Neural crest cell (in vitro differentiated cells): Measurements from ENCODE around the gene SETX. TPM values are rescaled to one million over a fixed set of nuclear protein-coding genes. Genes with fewer than 3 reads are reported as not detected.

Source experiments
- DNase-seq: peaks from one replicate; pipeline ENCODE4 v3.0.0; 2021; ENCODE audit warnings: low read depth, mixed read lengths, low spot score
- H3K27ac Mint-ChIP-seq: one replicate; pipeline ENCODE4 v1.8.0; 2021; ENCODE audit warnings: mild to moderate bottlenecking, mixed read lengths; ENCODE audit not compliant: unreplicated experiment
- H3K27me3 Mint-ChIP-seq: 2 replicates; pipeline ENCODE4 v1.8.0; 2021; ENCODE audit warnings: low read depth, mild to moderate bottlenecking, mixed read lengths
- H3K36me3 Mint-ChIP-seq: 2 replicates; pipeline ENCODE4 v1.8.0; 2021; ENCODE audit warnings: low read depth, mild to moderate bottlenecking, mixed read lengths
- H3K4me1 Mint-ChIP-seq: 2 replicates; pipeline ENCODE4 v1.8.0; 2021; ENCODE audit warnings: mixed read lengths
- H3K4me3 Mint-ChIP-seq: one replicate; pipeline ENCODE4 v1.8.0; 2021; ENCODE audit warnings: mild to moderate bottlenecking, mixed read lengths
- H3K9me3 Mint-ChIP-seq: 2 replicates; pipeline ENCODE4 v1.8.0; 2021; ENCODE audit warnings: mixed read lengths
- CTCF ChIP-seq: fragments of 200-600 bp; sonication (generic); conservative IDR thresholded peaks from 2 replicates; pipeline ENCODE4 v1.5.0; 2021; ENCODE audit warnings: antibody characterized with exemption, mild to moderate bottlenecking
- total RNA-seq: library from RNA; stranded (reverse); gene quantifications from 2 replicates; pipeline ENCODE4 v1.2.1, GENCODE V29; 2021

The SETX gene
- total RNA-seq, 1 donor from 2014 or later: 43.0 TPM

- Mint-ChIP-seq H3K4me3 (no peak overlapping the region), H3K27me3 (peaks cover 10% of the 10 kb centered on the region), H3K27ac (no peak overlapping the region), H3K36me3 (no peaks in the 10 kb centered on the region), H3K9me3 (peaks cover 3% of the 10 kb centered on the region), H3K4me1 (no peaks in the 10 kb centered on the region)
- no peak for DNase-seq
- no peak for TF ChIP-seq CTCF
Measured at GRCh38 chr9:132250324-132251262, 104.2 kb downstream of the SETX start.

- H3K36me3 Mint-ChIP-seq: no peaks in the 10 kb centered on the region
- H3K4me1 Mint-ChIP-seq: no peaks in the 10 kb centered on the region
- DNase-seq: no peak
- peaks cover 3% of the 10 kb centered on the region for H3K9me3 Mint-ChIP-seq
- no peak for TF ChIP-seq CTCF
- no peak overlapping the region for H3K4me3 Mint-ChIP-seq
- peaks cover 12% of the 10 kb centered on the region for H3K27me3 Mint-ChIP-seq
- H3K27ac Mint-ChIP-seq: no peak overlapping the region
Measured at GRCh38 chr9:132249690-132250089, 105.1 kb downstream of the SETX start.

GRCh38 chr9:132249123-132249522, 105.7 kb downstream of the SETX start:
- Mint-ChIP-seq H3K9me3 (peaks cover 3% of the 10 kb centered on the region), H3K36me3 (no peaks in the 10 kb centered on the region), H3K4me1 (no peaks in the 10 kb centered on the region), H3K27ac (no peak overlapping the region), H3K4me3 (no peak overlapping the region), H3K27me3 (peaks cover 17% of the 10 kb centered on the region)
- DNase-seq: no peak
- no peak for TF ChIP-seq CTCF

GRCh38 chr9:132247942-132248341, 106.8 kb downstream of the SETX start:
- Mint-ChIP-seq H3K4me3 (no peak overlapping the region), H3K4me1 (no peaks in the 10 kb centered on the region)

GRCh38 chr9:132245465-132245864, 109.3 kb downstream of the SETX start:
- no peak for DNase-seq
- Mint-ChIP-seq H3K4me1 (peaks cover 12% of the 10 kb centered on the region), H3K9me3 (no peaks in the 10 kb centered on the region)

More at GRCh38 chr9:132247942-132248341, 106.8 kb downstream of the SETX start:
- Mint-ChIP-seq H3K9me3 (peaks cover 3% of the 10 kb centered on the region), H3K36me3 (no peaks in the 10 kb centered on the region), H3K27ac (no peak overlapping the region), H3K27me3 (peaks cover 29% of the 10 kb centered on the region)
- TF ChIP-seq CTCF: no peak
- DNase-seq: no peak

More at GRCh38 chr9:132245465-132245864, 109.3 kb downstream of the SETX start:
- TF ChIP-seq CTCF: no peak
- no peak overlapping the region for H3K27ac Mint-ChIP-seq
- H3K36me3 Mint-ChIP-seq: no peaks in the 10 kb centered on the region
- H3K27me3 Mint-ChIP-seq: peaks cover 45% of the 10 kb centered on the region
- H3K4me3 Mint-ChIP-seq: peak overlapping the region; percentile 54
